ENCODE data around the gene DHRS7B.

GRCh38 chr17:21190078-21190477 lies 63.3 kb downstream of the DHRS7B start:
- TF ChIP-seq CTCF (IDR thresholded peaks at IDR 0.05) (no peak), ZFX (IDR thresholded peaks at IDR 0.05; ENCODE audit: borderline replicate concordance) (no peak)

All from 22Rv1 (cell line).